Frontal cortex (tissue), 4 donors: Measurements from ENCODE around the gene RFFL. TPM values are rescaled to one million over a fixed set of nuclear protein-coding genes. Genes with fewer than 3 reads are reported as not detected.

Source experiments
- DNase-seq, 2 donors: peaks; one replicate each; pipeline ENCODE4 v3.0.0; 2012; ENCODE audit warnings: low spot score in 2 of 2
- FAIRE-seq: peaks from 2 replicates; lab custom pipeline; 2012; peaks lifted over from hg19 to GRCh38; lab: Jason Lieb, UNC
- small RNA-seq: library from RNA; depleted of rRNA; stranded (forward); fragments of <200 nt; gene quantifications from one replicate; pipeline ENCODE3, GENCODE V24; 2014
- total RNA-seq: library from RNA; depleted of rRNA; stranded (reverse); fragments of >200 nt; gene quantifications from one replicate; pipeline ENCODE4 v1.2.3, GENCODE V29; 2014
- donor health status: control.
- donor health status: control.
- donor health status: control.

Gene RFFL
- total RNA-seq, 1 donor from 2014 or later, result 5.3 TPM

- FAIRE-seq, result no peak
- DNase-seq, result no peak
Measured at GRCh38 chr17:34981538-34982241, 81.8 kb downstream of the RFFL start.

DNA sequence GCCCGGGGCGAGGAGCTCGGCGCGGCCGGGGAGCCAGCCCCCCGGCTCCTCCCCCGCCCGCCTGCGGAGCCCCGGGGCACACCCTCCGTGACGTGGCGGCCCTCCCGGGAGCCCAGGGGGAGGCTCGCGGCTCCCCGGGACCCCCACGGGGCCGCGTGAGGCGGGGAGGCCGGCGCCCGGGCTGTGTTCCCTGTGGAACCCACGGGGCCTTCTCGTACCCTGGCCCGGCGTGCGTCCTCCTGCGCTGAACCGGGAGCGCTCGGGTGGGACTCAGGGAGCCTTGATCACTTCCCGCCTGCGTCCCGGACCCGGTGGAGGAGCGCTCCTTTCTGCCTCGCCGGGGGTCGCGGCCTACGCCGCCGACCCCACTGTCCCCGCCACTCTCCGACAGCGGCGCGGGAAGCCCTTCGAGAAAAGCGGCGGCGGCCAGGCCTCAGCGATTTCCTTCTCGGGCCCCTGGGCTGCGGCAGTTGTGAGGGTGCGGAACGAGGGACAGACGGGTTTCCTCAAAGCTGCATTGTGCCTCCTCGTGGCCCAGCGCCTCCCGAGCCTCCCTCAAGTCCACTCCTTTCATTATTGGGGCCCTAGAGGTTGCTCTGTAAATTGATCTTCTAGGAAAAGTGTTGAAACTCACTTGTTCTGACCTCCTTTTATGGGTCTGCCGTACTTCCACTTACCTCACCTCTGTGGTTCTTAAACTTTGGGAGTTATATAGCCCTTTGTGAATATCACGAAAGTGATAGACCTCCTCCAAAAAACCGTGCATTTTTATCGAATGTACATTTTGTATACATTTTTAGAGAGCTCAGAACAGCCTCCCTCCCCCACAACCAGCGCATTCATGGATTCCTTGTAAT lies 82.6 kb downstream of the RFFL start:
- FAIRE-seq, result no peak

DNA sequence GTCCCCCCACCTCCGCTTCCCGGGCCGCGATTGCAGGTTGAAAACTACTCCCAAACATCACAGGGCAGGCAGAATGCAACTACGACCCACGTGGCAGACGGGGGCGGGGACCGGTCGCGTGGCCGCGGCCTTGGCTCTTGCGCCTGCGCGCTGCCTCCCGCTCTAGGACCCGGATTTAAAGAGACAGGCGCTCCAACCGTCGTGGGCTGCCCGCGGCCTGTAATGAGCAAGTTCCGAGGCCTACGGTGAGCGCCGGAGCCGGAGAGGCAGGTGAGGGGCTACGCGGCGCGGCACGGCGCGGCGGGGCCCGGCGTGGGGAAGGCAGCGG lies 83.2 kb downstream of the RFFL start, which contains the start of gene LIG3:
TSS of gene LIG3 (plus strand) at position 160 of the 328 bp plus-strand sequence. CDS start 2,494 bp downstream, outside the sequence.
- DNase-seq, result peak; percentile 93
- FAIRE-seq, result no peak

More for the DNA sequence above, 82.6 kb downstream of the RFFL start:
- DNase-seq, result peak; percentile 95 to 98

DNA sequence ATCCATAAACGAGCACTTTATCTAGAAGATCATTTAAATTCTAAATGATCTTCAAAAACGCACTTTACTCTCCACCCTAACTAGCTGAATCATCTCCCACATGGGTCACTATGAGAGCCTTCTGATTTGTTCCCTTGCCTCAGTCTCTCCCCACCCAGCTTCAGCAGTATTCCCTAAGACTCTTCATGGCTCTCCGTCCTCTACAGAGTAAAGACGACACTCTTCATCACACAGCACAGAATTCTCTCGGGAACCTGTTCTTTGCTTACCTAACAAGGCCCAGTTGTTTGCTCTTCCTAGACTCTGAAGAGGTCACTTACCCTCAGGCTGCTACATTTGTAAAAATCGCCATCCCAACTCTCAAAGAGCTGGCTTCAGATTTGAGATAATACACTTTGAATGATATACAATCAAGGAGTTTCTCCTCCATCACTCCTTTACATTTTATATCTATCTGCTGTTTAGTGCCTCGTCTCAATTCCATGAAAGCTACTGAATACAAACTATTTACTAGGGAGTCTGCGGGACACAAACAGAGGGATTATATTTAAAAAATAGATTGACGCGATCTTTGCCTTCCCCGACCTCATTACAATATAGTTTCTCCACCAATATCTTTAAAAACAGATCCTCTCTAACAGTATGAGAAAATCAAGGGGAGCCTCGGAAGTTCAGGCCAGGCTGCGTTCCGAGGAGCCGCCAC lies 83.7 kb downstream of the RFFL start:
- DNase-seq, result peak in 1 of 2 donors; percentile 29
- no peak for FAIRE-seq

GRCh38 chr17:34979153-34979552 lies 84.4 kb downstream of the RFFL start:
- FAIRE-seq, result no peak

GRCh38 chr17:34974794-34975785 lies 88.4 kb downstream of the RFFL start:
- FAIRE-seq (no peak), DNase-seq (no peak)

More at GRCh38 chr17:34979153-34979552, 84.4 kb downstream of the RFFL start:
- DNase-seq, result no peak

DNA sequence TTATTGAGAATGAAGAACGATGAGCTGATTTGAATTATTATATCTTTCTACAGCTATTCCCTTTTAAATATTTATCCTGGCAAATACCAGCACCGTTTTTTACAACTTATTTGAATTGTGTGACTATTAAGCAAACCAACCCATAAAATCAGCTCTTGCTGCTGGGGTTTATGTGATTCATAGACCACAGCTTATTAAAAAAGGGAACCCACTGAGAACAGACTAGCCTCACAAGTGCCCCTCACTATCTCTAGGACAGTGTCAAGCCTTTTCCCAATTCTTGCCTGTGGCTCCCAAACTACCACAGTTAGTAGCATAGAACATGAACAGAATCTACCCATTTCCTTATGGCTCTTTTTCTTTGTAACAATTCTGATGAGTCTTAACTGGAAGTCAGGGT lies 89.3 kb downstream of the RFFL start:
- FAIRE-seq, result no peak
- DNase-seq, result no peak

GRCh38 chr17:34961093-34961911 lies 102.2 kb downstream of the RFFL start, which contains the start of the genes CCT6B and ZNF830:
Gene CCT6B, minus strand, starts transcription at chr17:34961460. Its CDS starts 67 bp downstream, at chr17:34961393.
Gene ZNF830, plus strand, starts transcription at chr17:34961540. Its CDS starts 27 bp downstream, at chr17:34961567.
- DNase-seq, result peak; percentile 75 to 89
- no peak for FAIRE-seq

- DNase-seq (no peak), FAIRE-seq (no peak)
Measured at GRCh38 chr17:34958438-34958837, 105.1 kb downstream of the RFFL start.

Small RNAs within 50 kb of the gene (small RNA-seq; reads per million reads assigned to genes)
- gene AC004223.1 (not detected), gene RNU6-840P (not detected)

Other genes with a start within 250 kb of the RFFL start
- gene CCT6B, start 102.2 kb downstream of the RFFL start, total RNA-seq, result 2.9 TPM
- 22.8 TPM for gene ZNF830, start 102.2 kb downstream of the RFFL start, total RNA-seq
- 26.5 TPM for gene LIG3, start 83.2 kb downstream of the RFFL start, total RNA-seq
- 9.8 TPM for gene RAD51D, start 56.2 kb upstream of the RFFL start, total RNA-seq
- gene FNDC8, start 57.9 kb upstream of the RFFL start, total RNA-seq, result not detected
- 19.2 TPM for gene NLE1, start 78.6 kb upstream of the RFFL start, total RNA-seq
- gene UNC45B, start 84.1 kb upstream of the RFFL start, total RNA-seq, result under 0.01 TPM
- gene SLC35G3, start 130.7 kb upstream of the RFFL start, total RNA-seq, result not detected
- 3.3 TPM for gene SLFN5, start 179.4 kb upstream of the RFFL start, total RNA-seq